GM19023 (cell line): ENCODE results near the gene USF1.
"Not testable (repeated sequence)": the region's sequence is repeated elsewhere in the genome, so short reads cannot be mapped to it uniquely, and the experiment has no call there.

Experiments
- ATAC-seq: cut with Tn5 transposase; IDR thresholded peaks from one replicate; pipeline ENCODE4 v1.9.1; 2021; ENCODE audit warnings: mild to moderate bottlenecking, moderate library complexity; ENCODE audit not compliant: unreplicated experiment

Gene USF1

GRCh38 chr1:161019751-161020495 lies 25.9 kb downstream of the USF1 start:
- no peak for ATAC-seq

- ATAC-seq, result not testable (repeated sequence)
These were observed 26.6 kb downstream of the USF1 start for GRCh38 chr1:161019111-161019660.

GRCh38 chr1:161018631-161018930 lies 27.2 kb downstream of the USF1 start:
- no peak for ATAC-seq

GRCh38 chr1:161017756-161018630 lies 27.8 kb downstream of the USF1 start:
- no peak for ATAC-seq

- not testable (repeated sequence) for ATAC-seq
These were observed 28.6 kb downstream of the USF1 start for GRCh38 chr1:161017181-161017580.

- not testable (repeated sequence) for ATAC-seq
These were observed 29.1 kb downstream of the USF1 start for GRCh38 chr1:161016683-161017082.

- ATAC-seq, result peak; percentile 89
These were observed 32.1 kb downstream of the USF1 start for GRCh38 chr1:161013488-161014230.

GRCh38 chr1:161013131-161013487 lies 32.7 kb downstream of the USF1 start:
- no peak for ATAC-seq

- ATAC-seq, result no peak
These were observed 33.4 kb downstream of the USF1 start for GRCh38 chr1:161012420-161012819.

GRCh38 chr1:161009602-161010211 lies 36.1 kb downstream of the USF1 start:
- no peak for ATAC-seq

GRCh38 chr1:161008869-161009510 lies 36.8 kb downstream of the USF1 start:
- no peak for ATAC-seq

- ATAC-seq, result no peak
These were observed 38.4 kb downstream of the USF1 start for GRCh38 chr1:161007369-161007768.

GRCh38 chr1:161006563-161006962 lies 39.2 kb downstream of the USF1 start:
- no peak for ATAC-seq

- no peak for ATAC-seq
These were observed 44.3 kb downstream of the USF1 start for GRCh38 chr1:161001525-161001924.

GRCh38 chr1:161000736-161001480 lies 44.9 kb downstream of the USF1 start:
- no peak for ATAC-seq

- no peak for ATAC-seq
These were observed 46.4 kb downstream of the USF1 start for GRCh38 chr1:160999376-160999775.

- no peak for ATAC-seq
These were observed 48.3 kb downstream of the USF1 start for GRCh38 chr1:160997323-160998038.

- no peak for ATAC-seq
These were observed 49.6 kb downstream of the USF1 start for GRCh38 chr1:160996178-160996577.
